Measurements from ENCODE around the gene DHCR24.

- TF ChIP-seq, protein P1, sequence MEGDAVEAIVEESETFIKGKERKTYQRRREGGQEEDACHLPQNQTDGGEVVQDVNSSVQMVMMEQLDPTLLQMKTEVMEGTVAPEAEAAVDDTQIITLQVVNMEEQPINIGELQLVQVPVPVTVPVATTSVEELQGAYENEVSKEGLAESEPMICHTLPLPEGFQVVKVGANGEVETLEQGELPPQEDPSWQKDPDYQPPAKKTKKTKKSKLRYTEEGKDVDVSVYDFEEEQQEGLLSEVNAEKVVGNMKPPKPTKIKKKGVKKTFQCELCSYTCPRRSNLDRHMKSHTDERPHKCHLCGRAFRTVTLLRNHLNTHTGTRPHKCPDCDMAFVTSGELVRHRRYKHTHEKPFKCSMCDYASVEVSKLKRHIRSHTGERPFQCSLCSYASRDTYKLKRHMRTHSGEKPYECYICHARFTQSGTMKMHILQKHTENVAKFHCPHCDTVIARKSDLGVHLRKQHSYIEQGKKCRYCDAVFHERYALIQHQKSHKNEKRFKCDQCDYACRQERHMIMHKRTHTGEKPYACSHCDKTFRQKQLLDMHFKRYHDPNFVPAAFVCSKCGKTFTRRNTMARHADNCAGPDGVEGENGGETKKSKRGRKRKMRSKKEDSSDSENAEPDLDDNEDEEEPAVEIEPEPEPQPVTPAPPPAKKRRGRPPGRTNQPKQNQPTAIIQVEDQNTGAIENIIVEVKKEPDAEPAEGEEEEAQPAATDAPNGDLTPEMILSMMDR (IDR thresholded peaks at IDR 0.05) = no peak
- TF ChIP-seq EZH2 (IDR thresholded peaks at IDR 0.05; ENCODE audit: borderline replicate concordance, insufficient read depth, low read depth, low read length, poor library complexity, severe bottlenecking) = no peak
These were observed 40.7 kb upstream of the DHCR24 start for GRCh38 chr1:54927472-54928240.
